Measurements from ENCODE around the gene PDCD6IP.
"Not testable (repeated sequence)": the region's sequence is repeated elsewhere in the genome, so short reads cannot be mapped to it uniquely, and the experiment has no call there.

The PDCD6IP gene, protein sequence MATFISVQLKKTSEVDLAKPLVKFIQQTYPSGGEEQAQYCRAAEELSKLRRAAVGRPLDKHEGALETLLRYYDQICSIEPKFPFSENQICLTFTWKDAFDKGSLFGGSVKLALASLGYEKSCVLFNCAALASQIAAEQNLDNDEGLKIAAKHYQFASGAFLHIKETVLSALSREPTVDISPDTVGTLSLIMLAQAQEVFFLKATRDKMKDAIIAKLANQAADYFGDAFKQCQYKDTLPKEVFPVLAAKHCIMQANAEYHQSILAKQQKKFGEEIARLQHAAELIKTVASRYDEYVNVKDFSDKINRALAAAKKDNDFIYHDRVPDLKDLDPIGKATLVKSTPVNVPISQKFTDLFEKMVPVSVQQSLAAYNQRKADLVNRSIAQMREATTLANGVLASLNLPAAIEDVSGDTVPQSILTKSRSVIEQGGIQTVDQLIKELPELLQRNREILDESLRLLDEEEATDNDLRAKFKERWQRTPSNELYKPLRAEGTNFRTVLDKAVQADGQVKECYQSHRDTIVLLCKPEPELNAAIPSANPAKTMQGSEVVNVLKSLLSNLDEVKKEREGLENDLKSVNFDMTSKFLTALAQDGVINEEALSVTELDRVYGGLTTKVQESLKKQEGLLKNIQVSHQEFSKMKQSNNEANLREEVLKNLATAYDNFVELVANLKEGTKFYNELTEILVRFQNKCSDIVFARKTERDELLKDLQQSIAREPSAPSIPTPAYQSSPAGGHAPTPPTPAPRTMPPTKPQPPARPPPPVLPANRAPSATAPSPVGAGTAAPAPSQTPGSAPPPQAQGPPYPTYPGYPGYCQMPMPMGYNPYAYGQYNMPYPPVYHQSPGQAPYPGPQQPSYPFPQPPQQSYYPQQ

GRCh38 chr3:33798418-33799201 is at the start of gene PDCD6IP:
Gene PDCD6IP (plus strand): TSS chr3:33798630. CDS start chr3:33798729, 99 bp downstream.
- peak; percentile 91 for DNase-seq (ENCODE audit: low read depth)

DNA sequence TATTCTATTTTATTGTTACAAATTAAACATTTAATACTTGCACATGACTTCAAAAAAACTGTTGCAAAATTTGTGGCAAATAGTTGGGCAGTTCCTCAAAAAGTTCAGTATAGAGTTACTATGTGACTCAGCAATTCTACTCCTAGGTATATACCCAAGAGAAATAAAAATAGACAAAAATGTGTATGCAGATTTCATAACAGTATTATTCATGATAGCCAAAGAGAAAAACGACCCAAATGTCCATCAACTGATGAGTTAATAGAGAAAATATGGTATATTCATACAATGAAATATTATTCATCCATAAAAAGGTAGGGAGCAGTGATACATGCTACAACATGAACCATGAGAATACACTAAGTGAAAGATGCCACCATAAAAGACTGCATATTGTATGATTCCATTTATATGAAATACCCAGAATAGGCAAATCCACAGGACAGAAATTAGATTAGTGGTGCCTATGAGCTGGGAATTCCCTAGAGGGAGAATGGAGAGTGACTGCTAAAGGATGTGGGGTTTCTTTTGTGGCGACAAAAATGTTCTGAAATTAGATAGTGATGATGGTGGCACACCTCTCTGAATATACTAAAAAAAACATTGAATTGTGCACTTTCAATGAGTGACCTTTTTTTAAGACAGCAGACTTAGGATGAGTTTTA is 48.8 kb upstream of the PDCD6IP start:
- peak; percentile 13 for DNase-seq (ENCODE audit: low read depth)

- no peak for DNase-seq (ENCODE audit: low read depth)
These were observed 48.2 kb upstream of the PDCD6IP start for GRCh38 chr3:33750211-33750548.

DNA sequence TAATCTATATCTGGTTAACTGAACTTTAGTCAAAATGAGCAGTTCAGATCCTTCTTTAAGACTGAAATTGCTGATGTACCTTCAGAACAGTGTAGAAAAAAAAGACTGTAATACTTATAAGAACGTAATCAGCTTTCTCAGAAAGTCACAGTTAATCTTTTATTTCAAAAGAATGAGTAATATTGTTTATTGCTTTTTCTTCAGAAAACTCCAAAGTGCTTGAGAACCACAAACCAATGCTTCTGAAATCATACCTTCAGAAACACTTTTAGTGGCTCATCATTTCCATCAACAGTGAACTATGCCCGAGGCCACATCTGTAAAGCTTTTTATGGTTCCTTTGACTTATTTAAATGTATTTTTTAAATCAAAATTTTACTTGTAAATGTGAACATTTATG is 47.1 kb upstream of the PDCD6IP start:
- DNase-seq (ENCODE audit: low read depth): no peak

GRCh38 chr3:33754391-33754790 is 44.0 kb upstream of the PDCD6IP start:
- not testable (repeated sequence) for DNase-seq (ENCODE audit: low read depth)

DNA sequence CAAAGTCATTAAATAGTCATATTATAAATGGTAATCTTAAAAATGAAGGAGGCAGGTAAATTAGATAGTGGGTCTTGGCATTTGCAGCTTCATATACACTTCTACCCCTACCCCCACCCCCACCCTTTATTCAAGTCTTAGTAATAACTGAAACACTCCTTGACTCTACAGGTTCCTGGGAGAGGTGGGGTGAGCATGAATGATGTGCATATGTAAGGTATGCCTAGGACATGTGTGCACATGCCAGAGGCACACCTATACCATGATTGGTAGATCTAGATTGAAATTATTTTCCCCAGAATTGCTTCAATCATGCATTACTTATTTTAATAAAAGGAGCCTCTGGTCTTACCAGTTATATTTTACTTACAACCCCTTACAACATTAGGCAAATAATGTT is 40.1 kb upstream of the PDCD6IP start:
- no peak for DNase-seq (ENCODE audit: low read depth)

- no peak for DNase-seq (ENCODE audit: low read depth)
These were observed 39.6 kb upstream of the PDCD6IP start for GRCh38 chr3:33758864-33759263.

DNA sequence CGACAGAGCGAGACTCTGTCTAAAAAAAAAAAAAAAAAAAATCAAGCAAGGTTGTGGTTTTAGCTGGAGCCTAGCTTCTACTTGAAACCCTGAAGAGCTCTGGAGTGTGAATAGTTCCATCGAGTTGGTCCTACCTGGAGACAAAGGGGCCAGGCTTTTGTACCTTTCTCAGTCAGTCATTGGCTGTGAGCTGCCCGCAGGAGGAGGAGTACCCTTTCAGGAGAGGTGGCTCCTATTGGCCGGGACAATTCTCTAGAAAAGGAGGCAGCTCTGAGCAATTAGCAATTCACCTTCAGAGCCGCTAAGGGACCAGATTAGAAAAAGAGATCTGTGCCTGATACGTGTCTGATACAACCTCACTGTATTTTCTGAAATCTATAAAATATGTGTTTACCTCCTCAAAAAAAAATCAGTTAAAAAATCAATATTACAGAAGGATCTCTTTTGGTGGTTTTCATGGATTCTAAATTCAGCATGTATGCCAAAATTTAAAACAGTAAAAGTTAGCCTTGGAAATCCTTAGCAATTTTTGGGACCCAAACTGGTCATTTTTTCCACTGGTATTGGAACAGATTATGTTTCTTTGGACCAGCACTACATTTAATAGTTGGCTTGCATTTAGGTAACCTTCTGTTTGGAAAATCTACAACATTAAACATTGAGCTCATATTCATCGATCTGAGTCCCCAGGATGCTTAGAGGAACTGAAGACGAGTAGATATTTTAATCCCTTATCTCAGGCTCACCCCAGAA is 29.7 kb upstream of the PDCD6IP start:
- DNase-seq (ENCODE audit: low read depth): no peak

GRCh38 chr3:33773637-33774036 is 24.8 kb upstream of the PDCD6IP start:
- DNase-seq (ENCODE audit: low read depth): no peak

GRCh38 chr3:33775363-33775762 is 23.1 kb upstream of the PDCD6IP start:
- no peak for DNase-seq (ENCODE audit: low read depth)

GRCh38 chr3:33777996-33778395 is 20.4 kb upstream of the PDCD6IP start:
- no peak for DNase-seq (ENCODE audit: low read depth)

- DNase-seq (ENCODE audit: low read depth): no peak
These were observed 18.7 kb upstream of the PDCD6IP start for GRCh38 chr3:33779751-33780150.

GRCh38 chr3:33781413-33781812 is 17.0 kb upstream of the PDCD6IP start:
- not testable (repeated sequence) for DNase-seq (ENCODE audit: low read depth)

DNA sequence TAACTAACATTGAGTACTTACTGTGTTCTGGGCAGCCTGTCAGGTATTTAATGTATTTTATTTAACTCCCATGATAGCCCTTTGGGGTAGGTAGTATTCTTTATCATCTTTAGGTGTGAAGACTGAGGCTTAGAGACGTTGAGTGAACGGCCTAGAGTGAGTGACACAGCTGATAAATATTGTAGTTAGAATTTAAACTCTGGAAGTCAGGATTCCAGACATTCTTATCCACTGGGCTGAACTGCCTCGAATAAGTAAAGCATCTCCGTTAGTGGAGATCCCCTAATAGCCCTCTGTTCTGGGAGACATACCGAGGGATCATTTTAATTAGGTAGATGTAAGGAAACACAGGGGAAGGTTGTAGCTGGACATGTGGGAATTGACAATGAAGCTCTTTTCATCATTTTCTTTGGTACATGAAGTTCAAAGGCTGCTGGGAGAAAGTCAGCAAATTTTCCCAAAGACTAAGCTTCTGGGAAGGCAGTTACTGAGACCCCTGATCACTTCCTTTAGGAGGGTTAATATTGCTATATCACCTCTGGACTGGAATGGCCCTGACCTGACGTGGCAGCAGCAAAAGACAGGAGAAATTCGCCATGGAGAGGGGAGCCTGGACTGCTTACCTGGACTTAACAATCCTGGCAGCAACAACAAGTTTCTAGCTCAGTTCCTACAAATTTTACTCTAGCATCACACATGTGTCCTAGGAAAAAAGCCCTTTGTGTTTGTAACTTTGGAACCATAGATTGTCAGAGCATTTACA is 11.7 kb upstream of the PDCD6IP start:
- DNase-seq (ENCODE audit: low read depth): no peak

DNA sequence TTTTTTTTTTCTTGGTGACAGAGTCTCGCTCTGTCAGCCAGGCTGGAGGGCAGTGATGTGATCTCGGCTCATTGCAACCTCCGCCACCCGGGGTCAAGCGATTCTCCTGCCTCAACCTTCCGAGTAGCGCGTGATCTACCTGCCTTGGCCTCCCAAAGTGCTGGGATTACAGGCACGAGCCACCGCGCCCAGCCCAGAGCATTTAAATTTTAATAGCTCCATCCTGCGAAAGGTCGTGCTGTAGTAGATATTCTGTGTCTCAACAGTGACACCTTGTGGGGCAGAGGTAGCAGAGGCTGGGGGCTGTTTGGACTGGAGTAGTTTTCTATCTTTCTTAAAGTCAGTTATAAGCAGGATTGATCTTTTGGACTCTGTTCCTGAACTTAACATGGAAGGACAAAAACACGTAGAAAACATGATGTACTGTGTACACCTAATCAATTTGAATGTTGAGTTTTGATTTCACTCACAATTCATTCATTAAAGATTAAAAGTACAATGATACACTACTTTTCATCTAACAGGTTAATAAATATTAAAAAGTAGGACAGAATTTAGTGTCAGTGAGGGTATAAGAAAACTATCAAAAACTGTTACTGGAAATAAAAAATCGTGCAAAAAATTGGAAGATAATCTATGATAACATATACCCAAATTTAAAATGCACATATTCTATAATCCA is 11.0 kb upstream of the PDCD6IP start:
- peak; percentile 66 for DNase-seq (ENCODE audit: low read depth)

- no peak for DNase-seq (ENCODE audit: low read depth)
These were observed 9.1 kb upstream of the PDCD6IP start for GRCh38 chr3:33789183-33789954.

- DNase-seq (ENCODE audit: low read depth): no peak
These were observed 8.3 kb upstream of the PDCD6IP start for GRCh38 chr3:33790091-33790490.

DNA sequence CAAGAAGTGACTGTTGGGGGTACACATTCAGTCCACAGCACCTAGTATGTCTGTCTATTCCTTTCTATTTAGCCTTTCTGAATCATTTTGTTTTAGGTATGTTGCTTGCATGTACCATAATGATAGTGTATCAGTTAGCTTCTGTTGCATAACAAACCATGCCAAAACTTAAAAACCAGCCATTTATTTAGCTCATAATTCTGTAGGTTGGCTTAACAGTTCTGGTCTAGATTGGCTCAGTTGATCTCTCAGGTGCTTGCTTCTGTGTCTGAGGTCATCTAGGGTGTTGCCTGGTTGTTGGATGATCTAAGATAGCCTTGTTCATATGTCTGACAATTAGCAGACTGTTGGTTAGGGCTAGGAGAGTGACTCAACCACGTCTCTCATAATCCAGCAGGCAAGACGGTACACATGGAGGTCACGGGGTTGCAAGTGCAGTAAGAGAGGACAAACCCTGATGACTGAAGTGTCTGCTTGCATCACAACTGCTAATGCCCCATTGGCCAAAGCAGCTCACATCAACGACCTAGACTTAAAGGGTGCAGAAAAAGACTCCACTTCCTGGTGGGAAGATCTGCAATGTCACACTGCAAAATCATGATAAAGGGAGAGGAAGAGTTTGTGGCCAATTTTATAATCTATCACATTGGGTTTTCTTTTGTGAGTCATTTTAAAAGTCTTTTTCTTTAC is 6.8 kb upstream of the PDCD6IP start:
- DNase-seq (ENCODE audit: low read depth): no peak

Data from fibroblast of the conjunctiva (primary cell).